Activated effector memory CD4-positive, alpha-beta T cell treated with Interleukin-2 at 50 U/mL for 16 hours (primary cell): Measurements from ENCODE around the gene NUAK2.
A peak's percentile ranks its signal among the peaks of the same experiment; 100 is the strongest.

ENCODE experiments used
- DNase-seq: peaks from one replicate; pipeline ENCODE4 v3.0.0-alpha.2; 2020

NUAK2 gene

DNA sequence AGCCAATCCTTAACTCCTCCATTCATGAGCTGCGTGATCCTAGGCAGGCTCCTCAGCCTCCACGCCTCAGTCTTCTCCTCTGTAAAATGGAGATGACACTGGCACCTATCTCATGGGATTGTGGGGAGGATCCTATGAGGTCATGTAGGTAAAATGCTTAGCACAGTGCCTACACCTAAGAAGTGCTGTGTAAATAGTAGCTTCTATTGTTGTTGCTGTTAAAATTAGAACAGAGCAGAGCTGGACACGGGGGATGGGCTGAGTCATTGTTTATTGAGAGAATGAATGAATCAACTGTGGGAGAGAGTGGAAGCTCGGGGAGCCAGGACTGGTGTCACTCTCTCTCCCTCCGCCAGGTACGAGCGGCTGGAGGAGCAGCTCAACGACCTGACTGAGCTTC, 50.8 kb downstream of the NUAK2 start:
- DNase-seq = no peak

DNA sequence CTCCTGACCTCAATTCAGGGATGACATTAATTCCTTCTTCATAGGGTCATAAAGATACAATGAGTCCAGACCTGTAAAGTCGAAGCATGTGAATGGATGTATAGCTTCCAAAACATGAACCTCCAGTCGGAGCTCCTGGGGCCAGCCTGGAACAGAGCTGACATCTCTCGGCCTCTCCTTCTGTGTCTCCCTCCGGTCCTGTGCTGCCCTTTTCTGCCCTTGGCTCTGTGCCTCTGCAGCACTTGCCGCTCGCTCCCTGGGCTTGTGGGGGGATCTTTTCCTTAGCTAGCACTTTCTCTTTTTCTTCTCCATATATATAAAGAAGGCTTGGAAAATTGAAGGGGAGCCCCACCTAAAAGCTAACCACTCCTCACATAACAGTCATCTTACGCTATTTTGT, 51.3 kb downstream of the NUAK2 start:
- DNase-seq = no peak

DNA sequence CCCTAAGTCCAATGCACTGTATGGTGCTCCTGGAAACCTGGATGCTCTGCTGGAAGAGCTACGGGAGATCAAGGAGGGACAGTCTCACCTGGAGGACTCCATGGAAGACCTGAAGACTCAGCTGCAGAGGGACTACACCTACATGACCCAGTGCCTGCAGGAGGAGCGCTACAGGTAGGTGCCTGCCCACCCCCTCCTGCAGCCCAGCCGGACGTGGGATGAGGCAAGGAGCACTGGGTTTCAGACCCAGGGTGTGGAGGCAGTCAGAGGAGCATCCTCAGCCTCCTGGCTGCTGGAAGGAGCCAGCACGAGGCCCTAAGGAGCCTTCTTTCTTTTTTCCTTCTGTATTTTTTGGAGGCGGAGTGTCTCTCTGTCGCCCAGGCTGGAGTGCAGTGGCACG, 51.8 kb downstream of the NUAK2 start:
- no peak for DNase-seq

DNA sequence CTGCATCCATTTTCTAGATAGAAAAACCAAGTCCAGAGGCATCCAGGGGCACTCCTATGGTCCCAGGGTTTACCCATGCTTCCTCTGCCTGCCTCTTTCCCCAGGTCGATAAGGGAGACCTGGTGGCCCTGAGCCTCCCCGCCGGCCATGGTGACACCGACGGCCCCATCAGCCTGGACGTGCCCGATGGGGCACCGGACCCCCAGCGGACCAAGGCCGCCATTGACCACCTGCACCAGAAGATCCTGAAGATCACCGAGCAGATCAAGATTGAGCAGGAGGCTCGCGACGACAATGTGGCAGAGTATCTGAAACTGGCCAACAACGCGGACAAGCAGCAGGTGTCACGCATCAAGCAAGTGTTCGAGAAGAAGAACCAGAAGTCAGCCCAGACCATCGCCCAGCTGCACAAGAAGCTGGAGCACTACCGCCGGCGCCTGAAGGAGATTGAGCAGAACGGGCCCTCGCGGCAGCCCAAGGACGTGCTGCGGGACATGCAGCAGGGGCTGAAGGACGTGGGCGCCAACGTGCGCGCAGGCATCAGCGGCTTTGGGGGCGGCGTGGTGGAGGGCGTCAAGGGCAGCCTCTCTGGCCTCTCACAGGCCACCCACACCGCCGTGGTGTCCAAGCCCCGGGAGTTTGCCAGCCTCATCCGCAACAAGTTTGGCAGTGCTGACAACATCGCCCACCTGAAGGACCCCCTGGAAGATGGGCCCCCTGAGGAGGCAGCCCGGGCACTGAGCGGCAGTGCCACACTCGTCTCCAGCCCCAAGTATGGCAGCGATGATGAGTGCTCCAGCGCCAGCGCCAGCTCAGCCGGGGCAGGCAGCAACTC, 52.5 kb downstream of the NUAK2 start:
- no peak for DNase-seq

DNA sequence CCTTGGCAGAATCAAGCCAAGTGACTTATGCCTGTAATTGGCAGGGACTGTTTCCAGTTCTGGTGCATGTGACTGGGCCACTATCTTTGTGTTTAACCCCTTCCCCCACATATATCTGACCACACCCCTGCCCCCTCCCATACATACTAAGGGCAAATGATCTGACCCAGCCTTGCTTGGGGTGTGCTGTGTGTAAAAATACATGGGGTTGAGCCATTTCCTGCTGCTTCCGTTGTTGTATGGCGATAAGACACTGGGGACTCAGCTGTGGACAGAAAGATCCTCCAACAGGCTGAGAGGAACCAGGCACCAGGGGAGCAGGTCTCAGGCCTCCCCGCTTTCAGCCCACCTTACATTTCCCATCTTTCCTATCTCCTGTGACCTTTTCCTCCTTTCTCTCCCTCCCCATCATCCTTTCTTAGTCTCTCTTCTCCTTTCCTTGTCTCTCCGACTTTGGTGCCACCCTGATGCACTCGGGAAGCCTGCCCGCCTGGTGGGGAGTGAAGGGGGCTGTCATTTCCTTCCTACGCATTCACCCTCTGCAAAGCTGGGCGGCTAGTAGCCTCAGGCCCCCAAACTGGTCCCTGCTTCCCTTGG, 54.1 kb downstream of the NUAK2 start:
- DNase-seq = no peak

- no peak for DNase-seq
These were observed 54.8 kb downstream of the NUAK2 start for GRCh38 chr1:205266611-205267305.

- no peak for DNase-seq
These were observed 57.9 kb downstream of the NUAK2 start for GRCh38 chr1:205263580-205264190.

DNA sequence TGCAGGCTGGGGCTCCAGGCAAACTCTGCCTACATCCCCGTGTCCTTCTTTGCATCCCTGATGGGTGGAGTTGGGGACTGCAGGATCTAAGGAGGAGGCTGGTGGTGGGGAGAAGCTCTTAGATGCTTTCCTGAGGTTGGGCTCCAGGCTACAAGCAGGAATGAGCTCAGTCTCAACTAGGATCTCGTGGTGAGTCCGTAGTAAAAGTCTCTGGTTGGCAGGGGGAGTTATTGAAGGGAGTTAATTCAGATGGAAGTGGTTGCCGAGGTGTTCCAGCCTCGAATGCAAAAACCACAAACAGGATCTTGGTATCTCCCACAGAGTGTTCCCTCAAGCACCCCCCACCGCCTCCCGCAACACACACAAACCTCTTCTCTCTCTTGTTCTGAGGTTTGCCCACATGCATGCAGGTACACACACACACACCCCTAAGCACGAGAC, 58.8 kb downstream of the NUAK2 start:
- DNase-seq = no peak

- no peak for DNase-seq
These were observed 59.4 kb downstream of the NUAK2 start for GRCh38 chr1:205261946-205262691.

- no peak for DNase-seq
These were observed 60.4 kb downstream of the NUAK2 start for GRCh38 chr1:205260948-205261732.

GRCh38 chr1:205259998-205260397, 61.5 kb downstream of the NUAK2 start:
- no peak for DNase-seq

- DNase-seq = no peak
These were observed 62.2 kb downstream of the NUAK2 start for GRCh38 chr1:205259324-205259832.

DNA sequence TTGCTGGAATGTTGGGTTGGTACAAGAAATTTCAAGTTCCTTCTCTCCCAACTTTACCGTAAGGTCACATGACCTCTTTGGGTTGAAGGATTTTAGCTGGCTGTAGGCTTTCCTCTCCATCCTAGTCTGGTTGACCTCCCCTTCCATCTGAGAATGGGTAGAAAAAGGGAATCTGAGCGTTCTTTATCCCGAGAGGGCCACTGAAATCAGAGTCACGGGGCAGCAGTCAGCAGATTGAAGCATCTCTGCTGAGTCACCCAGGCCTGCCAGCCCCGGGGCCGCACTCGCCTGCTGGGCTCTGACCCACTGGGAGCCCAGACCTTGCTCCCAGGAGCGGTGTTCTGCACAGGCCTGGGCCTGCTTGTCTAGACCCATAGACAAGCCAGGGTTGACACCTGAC, 62.8 kb downstream of the NUAK2 start:
- DNase-seq = no peak

- DNase-seq = no peak
These were observed 63.3 kb downstream of the NUAK2 start for GRCh38 chr1:205258261-205258691.

- DNase-seq = no peak
These were observed 63.8 kb downstream of the NUAK2 start for GRCh38 chr1:205257735-205258134.

- DNase-seq = no peak
These were observed 64.5 kb downstream of the NUAK2 start for GRCh38 chr1:205256951-205257625.

DNA sequence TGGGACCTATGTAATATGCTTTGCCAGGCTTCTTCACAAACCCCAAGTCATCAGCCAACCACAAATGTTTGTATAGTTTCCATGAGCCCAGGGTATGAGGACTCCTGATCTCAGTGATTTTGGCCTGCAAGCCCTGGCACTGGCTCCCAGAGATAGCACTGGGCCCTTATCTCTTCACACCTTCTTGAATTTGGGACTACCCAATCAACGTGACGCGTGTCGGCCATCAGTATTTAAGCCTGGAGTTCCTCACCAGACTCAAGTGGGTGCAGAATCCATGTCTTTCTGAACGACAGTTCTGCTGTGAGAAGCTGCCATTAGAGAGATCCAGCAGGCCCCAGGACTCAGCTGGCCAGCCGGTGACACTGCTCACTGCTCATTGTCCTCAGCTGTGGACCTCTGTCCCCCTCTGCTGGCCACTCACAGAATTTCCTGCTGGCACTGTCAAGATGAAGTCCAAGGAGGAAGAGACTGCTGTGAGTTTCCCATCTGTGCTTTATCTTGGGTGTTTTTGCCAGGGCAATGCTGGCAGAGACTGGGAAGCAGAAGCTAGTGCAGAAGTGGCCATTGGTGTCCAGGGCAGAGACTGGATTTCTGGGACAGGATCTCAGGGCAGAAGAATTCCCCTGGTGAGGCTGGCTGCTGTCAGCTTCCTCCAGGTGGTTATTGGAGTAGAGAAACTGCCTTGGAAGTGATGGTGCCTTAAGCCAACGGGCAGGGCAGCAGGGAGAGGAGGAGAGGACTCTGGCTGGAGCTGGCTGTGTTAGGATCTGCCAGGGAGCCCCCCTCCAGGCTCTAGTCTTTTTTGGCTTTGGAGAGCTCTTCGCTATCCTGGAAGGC, 65.4 kb downstream of the NUAK2 start:
- peak; percentile 72 for DNase-seq
